Tibial nerve (tissue), 4 donors: Measurements from ENCODE around the gene PTPRT. TPM values are rescaled to one million over a fixed set of nuclear protein-coding genes. Genes with fewer than 3 reads are reported as not detected.

Experiments
- DNase-seq, 2 donors: peaks; one replicate each; pipeline ENCODE4 v3.0.0-alpha.2; 2019; ENCODE audit warnings: low spot score in 2 of 2
- H3K27ac ChIP-seq, 4 donors: fragments of 200-600 bp; sonication (generic) in 3 of 4; one replicate each; pipeline ENCODE4 v1.5.1; 2017 to 2019; ENCODE audit warnings: mild to moderate bottlenecking in 1 of 4
- H3K27me3 ChIP-seq, 2 donors: fragments of 200-600 bp; sonication (generic) in 1 of 2; one replicate each; pipeline versions ENCODE4 v1.5.1 to v1.6.0; 2017 to 2019
- H3K36me3 ChIP-seq, 3 donors: fragments of 200-600 bp; sonication (generic); one replicate each; pipeline ENCODE4 v1.5.1; 2018 to 2019
- H3K4me1 ChIP-seq, 4 donors: fragments of 200-600 bp; sonication (generic) in 3 of 4; one replicate each; pipeline ENCODE4 v1.5.1; 2017 to 2019
- H3K4me3 ChIP-seq, 4 donors: fragments of 200-600 bp; sonication (generic) in 3 of 4; one replicate each; pipeline ENCODE4 v1.5.1; 2017 to 2019; ENCODE audit warnings: mild to moderate bottlenecking in 1 of 4, moderate library complexity in 1 of 4
- H3K9me3 ChIP-seq, 4 donors: fragments of 200-600 bp; sonication (generic) in 3 of 4; one replicate each; pipeline ENCODE4 v1.5.1; 2017 to 2019
- EP300 ChIP-seq, 2 donors: sonication (generic); formaldehyde crosslinking; IDR thresholded peaks; one replicate each; pipeline ENCODE4 v1.6.1; 2017; ENCODE audit warnings: antibody characterized with exemption in 2 of 2, mild to moderate bottlenecking in 1 of 2
- POLR2A ChIP-seq, 2 donors: fragments of 450-650 bp; IDR thresholded peaks; one replicate each; pipeline ENCODE4 v1.6.1; 2017; ENCODE audit warnings: antibody characterized with exemption in 2 of 2, mild to moderate bottlenecking in 2 of 2, moderate library complexity in 2 of 2
- WGBS, 2 donors: methylation state at CpG; one replicate each; pipeline ENCODE4 v1.1.5; 2018; 5-methylcytosine and 5-hydroxymethylcytosine counted together
- total RNA-seq, 4 donors: library from RNA; depleted of rRNA; stranded (reverse); fragments of >200 nt; gene quantifications; one replicate each; pipeline ENCODE4 v1.1.0, GENCODE V29; 2016
- TF ChIP-seq, protein P1 (sequence below), 5 experiments: fragments of 200-600 bp in 3 of 5; fragments of 450-650 bp in 2 of 5; sonication (generic) in 3 of 5; IDR thresholded peaks; one replicate each; pipeline ENCODE4 v1.5.1; 2016 to 2019; ENCODE audit warnings: antibody characterized with exemption in 5 of 5, mild to moderate bottlenecking in 3 of 5, moderate library complexity in 2 of 5

Gene PTPRT
- total RNA-seq, 4 donors from 2014 or later: under 0.01 TPM; not detected in 3

GRCh38 chr20:42173440-42173839 lies 1016.3 kb downstream of the PTPRT start:
- no peaks in the 10 kb centered on the region for H3K27me3 ChIP-seq
- no peaks in the 10 kb centered on the region for H3K4me1 ChIP-seq
- H3K4me3 ChIP-seq: no peak overlapping the region
- no peak for DNase-seq
- no peak overlapping the region for H3K27ac ChIP-seq
- TF ChIP-seq, protein P1, sequence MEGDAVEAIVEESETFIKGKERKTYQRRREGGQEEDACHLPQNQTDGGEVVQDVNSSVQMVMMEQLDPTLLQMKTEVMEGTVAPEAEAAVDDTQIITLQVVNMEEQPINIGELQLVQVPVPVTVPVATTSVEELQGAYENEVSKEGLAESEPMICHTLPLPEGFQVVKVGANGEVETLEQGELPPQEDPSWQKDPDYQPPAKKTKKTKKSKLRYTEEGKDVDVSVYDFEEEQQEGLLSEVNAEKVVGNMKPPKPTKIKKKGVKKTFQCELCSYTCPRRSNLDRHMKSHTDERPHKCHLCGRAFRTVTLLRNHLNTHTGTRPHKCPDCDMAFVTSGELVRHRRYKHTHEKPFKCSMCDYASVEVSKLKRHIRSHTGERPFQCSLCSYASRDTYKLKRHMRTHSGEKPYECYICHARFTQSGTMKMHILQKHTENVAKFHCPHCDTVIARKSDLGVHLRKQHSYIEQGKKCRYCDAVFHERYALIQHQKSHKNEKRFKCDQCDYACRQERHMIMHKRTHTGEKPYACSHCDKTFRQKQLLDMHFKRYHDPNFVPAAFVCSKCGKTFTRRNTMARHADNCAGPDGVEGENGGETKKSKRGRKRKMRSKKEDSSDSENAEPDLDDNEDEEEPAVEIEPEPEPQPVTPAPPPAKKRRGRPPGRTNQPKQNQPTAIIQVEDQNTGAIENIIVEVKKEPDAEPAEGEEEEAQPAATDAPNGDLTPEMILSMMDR (IDR thresholded peaks at IDR 0.05): no peak
- TF ChIP-seq EP300 (IDR thresholded peaks at IDR 0.05) (no peak), POLR2A (IDR thresholded peaks at IDR 0.05) (no peak)
- 21% methylated on average over 2 of the region's 2 CpGs for WGBS, 2 donors
- no peaks in the 10 kb centered on the region for H3K9me3 ChIP-seq
- no peaks in the 10 kb centered on the region for H3K36me3 ChIP-seq

DNA sequence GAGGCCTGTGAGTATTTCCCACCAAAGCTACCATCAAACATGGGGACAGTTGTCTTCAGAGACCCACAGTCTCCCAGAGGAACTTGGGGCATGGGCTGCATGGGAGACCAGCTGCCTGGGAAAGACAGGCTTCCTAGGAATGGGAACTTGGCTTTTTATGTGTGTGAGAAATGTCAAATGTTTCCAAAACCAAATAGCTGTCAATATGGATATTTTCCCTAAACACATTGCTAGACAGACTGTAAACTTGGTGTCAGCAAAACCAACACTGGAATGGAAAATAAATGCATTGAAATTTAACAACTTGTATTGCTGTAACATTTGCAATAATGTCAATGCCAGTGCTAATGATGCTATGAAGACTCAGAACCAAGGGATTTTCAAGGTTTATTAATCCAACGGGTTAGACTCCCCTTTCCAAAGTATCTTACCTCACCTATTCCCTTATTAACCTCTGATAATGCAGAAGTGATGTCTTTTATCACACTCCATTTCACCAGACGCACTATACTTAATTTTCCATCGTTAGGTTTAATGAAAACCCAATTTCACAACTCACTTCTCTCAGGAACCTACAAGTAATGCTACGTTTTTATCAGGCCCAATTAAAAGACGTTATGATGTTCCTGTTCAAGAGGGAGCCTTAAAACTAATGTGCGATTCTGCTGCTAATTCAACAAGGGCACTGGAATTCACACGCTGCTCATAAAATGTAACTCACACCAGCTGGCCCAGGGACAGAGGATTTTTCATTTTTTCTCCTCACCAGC lies 1025.4 kb downstream of the PTPRT start:
- Histone ChIP-seq H3K36me3 (no peaks in the 10 kb centered on the region), H3K27me3 (no peaks in the 10 kb centered on the region), H3K27ac (no peak overlapping the region), H3K4me3 (no peak overlapping the region), H3K9me3 (no peaks in the 10 kb centered on the region), H3K4me1 (no peaks in the 10 kb centered on the region)
- TF ChIP-seq EP300 (IDR thresholded peaks at IDR 0.05) (no peak), POLR2A (IDR thresholded peaks at IDR 0.05) (no peak)
- TF ChIP-seq, protein P1 (IDR thresholded peaks at IDR 0.05): no peak
- DNase-seq: no peak
- whole genome bisulfite sequencing, 2 donors: 56 to 60% methylated on average over 7 of the region's 7 CpGs

- Histone ChIP-seq H3K27ac (no peak overlapping the region), H3K4me1 (no peaks in the 10 kb centered on the region), H3K36me3 (no peaks in the 10 kb centered on the region), H3K9me3 (no peaks in the 10 kb centered on the region), H3K4me3 (no peak overlapping the region), H3K27me3 (no peaks in the 10 kb centered on the region)
- no peak for DNase-seq
- TF ChIP-seq, protein P1 (IDR thresholded peaks at IDR 0.05): no peak
- no peak for TF ChIP-seq POLR2A (IDR thresholded peaks at IDR 0.05)
- TF ChIP-seq EP300 (IDR thresholded peaks at IDR 0.05): no peak
- 85 to 86% methylated on average over 14 of the region's 14 CpGs for WGBS, 2 donors
Measured at GRCh38 chr20:42161228-42161829, 1028.4 kb downstream of the PTPRT start.

- H3K9me3 ChIP-seq: no peaks in the 10 kb centered on the region
- H3K27ac ChIP-seq: no peak overlapping the region
- no peaks in the 10 kb centered on the region for H3K4me1 ChIP-seq
- no peak for DNase-seq
- H3K36me3 ChIP-seq: no peaks in the 10 kb centered on the region
- WGBS, 2 donors: 25 to 33% methylated on average over 3 of the region's 3 CpGs
- H3K4me3 ChIP-seq: no peak overlapping the region
- no peak for TF ChIP-seq POLR2A (IDR thresholded peaks at IDR 0.05)
- TF ChIP-seq, protein P1 (IDR thresholded peaks at IDR 0.05): no peak
- TF ChIP-seq EP300 (IDR thresholded peaks at IDR 0.05): no peak
- H3K27me3 ChIP-seq: no peaks in the 10 kb centered on the region
Measured at GRCh38 chr20:42159808-42160207, 1029.9 kb downstream of the PTPRT start.

GRCh38 chr20:42158272-42158671 lies 1031.4 kb downstream of the PTPRT start:
- Histone ChIP-seq H3K36me3 (no peaks in the 10 kb centered on the region), H3K27ac (no peak overlapping the region), H3K27me3 (no peaks in the 10 kb centered on the region), H3K4me3 (no peak overlapping the region), H3K9me3 (no peaks in the 10 kb centered on the region), H3K4me1 (no peaks in the 10 kb centered on the region)
- no peak for DNase-seq
- WGBS, 2 donors: 80 to 92% methylated on average over 1 of the region's 1 CpG
- TF ChIP-seq, protein P1 (IDR thresholded peaks at IDR 0.05): no peak
- no peak for TF ChIP-seq EP300 (IDR thresholded peaks at IDR 0.05)
- no peak for TF ChIP-seq POLR2A (IDR thresholded peaks at IDR 0.05)
